Measurements from ENCODE around the gene SPTLC3.

The SPTLC3 gene

DNA sequence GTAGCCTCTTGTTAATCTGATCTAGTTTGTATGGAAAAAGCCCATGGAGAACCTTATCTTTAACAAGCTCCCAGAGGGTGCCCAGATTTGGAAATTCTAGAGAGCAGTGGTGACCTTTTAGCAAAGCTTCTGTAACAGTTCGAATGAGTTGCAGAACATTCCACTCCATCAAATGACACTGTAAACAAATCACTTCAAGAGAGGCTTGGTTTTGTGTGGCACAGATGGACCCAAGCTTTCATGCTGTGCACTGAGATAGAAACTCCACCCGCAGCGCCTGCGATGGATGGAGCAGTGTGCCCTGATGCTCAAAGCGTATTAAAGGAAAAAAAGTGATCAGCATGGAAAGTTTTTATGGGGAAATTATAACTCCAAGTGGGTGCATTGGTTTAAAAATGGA, 157.2 kb downstream of the SPTLC3 start:
- Histone ChIP-seq H3K4me3 (no peak overlapping the region), H3K27ac (no peak overlapping the region), H3K27me3 (no peaks in the 10 kb centered on the region), H4K20me1 (no peaks in the 10 kb centered on the region), H3K4me2 (no peak overlapping the region), H3K4me1 (peaks cover 0 to 6% (median 0%) of the 10 kb centered on the region in 10 experiments; a peak in 2 of 20 replicates), H3K36me3 (no peaks in the 10 kb centered on the region), H3K9me3 (replicated peaks in 1 of 11) (no peaks in the 10 kb centered on the region), H3K9ac (no peak overlapping the region)
- TF ChIP-seq Cebpa-rat (IDR thresholded peaks at IDR 0.05): no peak

DNA sequence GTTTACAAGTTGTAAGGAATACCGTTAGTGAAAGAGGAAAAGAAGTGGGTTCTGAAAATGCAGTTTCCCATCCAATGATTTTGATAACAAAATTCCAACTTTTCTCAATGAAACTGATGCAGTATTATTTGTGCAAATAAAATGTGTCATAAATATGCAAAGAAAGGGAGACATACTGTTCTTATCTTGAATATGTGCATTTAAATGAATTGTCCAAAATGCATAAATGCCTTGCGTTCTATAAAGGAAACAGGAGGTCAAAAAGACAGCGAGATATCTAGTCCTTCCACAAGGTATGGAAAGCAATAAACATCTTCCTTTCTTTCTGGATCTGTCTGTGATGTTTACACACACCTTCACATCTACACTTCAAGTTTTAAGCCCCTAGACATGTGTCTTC, 157.7 kb downstream of the SPTLC3 start:
- Histone ChIP-seq H4K20me1 (no peaks in the 10 kb centered on the region), H3K36me3 (no peaks in the 10 kb centered on the region), H3K4me1 (peaks cover 0 to 6% (median 0%) of the 10 kb centered on the region in 10 experiments; a peak in 2 of 20 replicates), H3K27ac (no peak overlapping the region), H3K4me2 (no peak overlapping the region), H3K9ac (no peak overlapping the region), H3K27me3 (no peaks in the 10 kb centered on the region), H3K9me3 (replicated peaks in 1 of 11) (no peaks in the 10 kb centered on the region), H3K4me3 (no peak overlapping the region)
- TF ChIP-seq Cebpa-rat (IDR thresholded peaks at IDR 0.05): no peak

DNA sequence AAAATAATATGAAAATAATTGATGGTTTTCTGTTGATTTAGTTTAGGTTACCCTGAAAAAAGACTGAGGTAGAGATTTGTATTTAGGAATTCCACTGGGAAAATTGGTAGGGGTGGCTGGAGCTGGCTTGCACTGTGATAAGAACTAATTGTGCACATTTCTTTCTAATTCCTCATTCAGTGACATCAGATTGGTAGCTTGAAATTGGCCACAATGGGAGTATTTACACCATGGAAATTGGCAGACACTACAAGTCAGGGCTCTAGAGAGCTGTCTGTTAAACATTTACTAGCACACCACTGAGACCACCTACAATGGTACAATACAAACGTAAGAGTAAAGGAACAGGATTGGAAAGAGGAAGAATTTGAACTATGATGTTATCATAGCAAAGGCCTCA, 160.3 kb downstream of the SPTLC3 start:
- Histone ChIP-seq H3K27ac (no peak overlapping the region), H3K4me3 (no peak overlapping the region), H3K4me1 (peaks cover 0 to 6% (median 0%) of the 10 kb centered on the region in 10 experiments; a peak in 2 of 20 replicates), H3K4me2 (no peak overlapping the region), H3K9me3 (replicated peaks in 1 of 11) (no peaks in the 10 kb centered on the region), H3K27me3 (no peaks in the 10 kb centered on the region), H4K20me1 (no peaks in the 10 kb centered on the region), H3K36me3 (no peaks in the 10 kb centered on the region), H3K9ac (no peak overlapping the region)
- TF ChIP-seq Cebpa-rat (IDR thresholded peaks at IDR 0.05): no peak

DNA sequence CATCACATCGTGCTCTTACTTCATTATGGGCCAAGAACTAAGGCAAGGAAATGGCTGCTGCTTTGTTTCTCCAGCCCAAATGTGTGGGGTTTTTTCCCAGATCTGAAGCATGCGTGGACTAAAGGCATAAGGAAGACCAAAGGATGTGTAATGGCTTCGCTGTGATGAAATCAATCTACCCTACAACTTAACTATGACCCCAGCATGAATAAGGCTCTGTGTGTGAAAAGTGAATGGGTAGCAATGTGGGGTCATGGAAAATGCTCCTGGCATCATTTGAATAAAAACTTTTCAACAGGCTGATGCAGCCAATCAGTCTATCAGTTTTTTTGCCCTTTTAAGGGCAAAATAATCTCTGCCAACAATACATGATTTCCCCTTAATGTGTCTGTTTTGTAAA, 162.0 kb downstream of the SPTLC3 start:
- Histone ChIP-seq H3K4me1 (no peaks in the 10 kb centered on the region), H4K20me1 (no peaks in the 10 kb centered on the region), H3K9ac (no peak overlapping the region), H3K27ac (no peak overlapping the region), H3K9me3 (replicated peaks in 1 of 11) (no peaks in the 10 kb centered on the region; a peak in 1 of 22 replicates), H3K36me3 (no peaks in the 10 kb centered on the region), H3K27me3 (no peaks in the 10 kb centered on the region), H3K4me3 (no peak overlapping the region), H3K4me2 (no peak overlapping the region)
- no peak for TF ChIP-seq Cebpa-rat (IDR thresholded peaks at IDR 0.05)

DNA sequence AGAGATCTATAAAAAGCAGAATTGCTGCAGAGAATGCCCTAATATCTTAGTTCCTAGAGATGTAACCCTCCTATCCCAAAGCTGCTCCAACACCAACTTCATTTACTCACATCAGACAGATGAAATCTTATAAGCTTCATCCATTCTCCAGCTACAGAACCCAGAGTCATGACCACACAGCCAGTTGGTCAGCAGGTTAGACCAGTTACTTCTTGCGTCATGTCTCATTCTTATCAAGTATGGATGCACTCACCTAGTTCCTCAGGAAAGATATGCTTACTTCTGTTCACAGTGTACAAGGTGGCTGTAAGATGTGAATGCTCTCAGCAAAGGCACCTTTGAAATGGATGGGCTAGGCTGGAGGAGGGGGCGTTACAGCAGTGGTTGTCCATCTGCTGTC, 164.4 kb downstream of the SPTLC3 start:
- Histone ChIP-seq H3K4me3 (no peak overlapping the region), H3K36me3 (no peaks in the 10 kb centered on the region), H3K4me2 (no peak overlapping the region), H4K20me1 (no peaks in the 10 kb centered on the region), H3K27ac (no peak overlapping the region), H3K27me3 (no peaks in the 10 kb centered on the region), H3K4me1 (no peaks in the 10 kb centered on the region), H3K9ac (no peak overlapping the region), H3K9me3 (replicated peaks in 1 of 11) (peaks cover 0 to 5% (median 0%) of the 10 kb centered on the region in 11 experiments; a peak in 2 of 22 replicates)
- TF ChIP-seq Cebpa-rat (IDR thresholded peaks at IDR 0.05): no peak

DNA sequence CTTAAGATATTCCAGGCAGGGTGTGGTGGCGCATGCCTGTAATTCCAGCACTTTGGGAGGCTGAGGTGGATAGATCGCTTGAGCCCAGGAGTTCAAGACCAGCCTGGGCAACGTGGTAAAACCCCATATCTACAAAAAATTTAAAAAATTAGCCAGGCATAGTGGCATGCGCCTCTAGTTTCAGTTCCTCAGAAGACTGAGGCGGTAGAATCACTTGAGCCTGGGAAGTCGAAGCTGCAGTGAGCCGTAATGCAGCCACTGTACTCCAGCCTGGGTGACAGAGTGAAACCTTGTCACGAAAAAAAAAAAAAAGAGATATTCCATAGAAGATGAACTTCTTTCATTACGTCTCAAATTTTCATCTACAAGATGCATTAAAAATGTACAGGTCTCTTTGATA, 165.6 kb downstream of the SPTLC3 start:
- Histone ChIP-seq H3K27ac (no peak overlapping the region), H3K4me3 (no peak overlapping the region), H3K9ac (no peak overlapping the region), H3K36me3 (no peaks in the 10 kb centered on the region), H3K4me1 (no peaks in the 10 kb centered on the region), H4K20me1 (no peaks in the 10 kb centered on the region), H3K4me2 (no peak overlapping the region), H3K27me3 (no peaks in the 10 kb centered on the region), H3K9me3 (replicated peaks in 1 of 11) (peaks cover 0 to 5% (median 0%) of the 10 kb centered on the region in 11 experiments; a peak in 2 of 22 replicates)
- TF ChIP-seq Cebpa-rat (IDR thresholded peaks at IDR 0.05): no peak

DNA sequence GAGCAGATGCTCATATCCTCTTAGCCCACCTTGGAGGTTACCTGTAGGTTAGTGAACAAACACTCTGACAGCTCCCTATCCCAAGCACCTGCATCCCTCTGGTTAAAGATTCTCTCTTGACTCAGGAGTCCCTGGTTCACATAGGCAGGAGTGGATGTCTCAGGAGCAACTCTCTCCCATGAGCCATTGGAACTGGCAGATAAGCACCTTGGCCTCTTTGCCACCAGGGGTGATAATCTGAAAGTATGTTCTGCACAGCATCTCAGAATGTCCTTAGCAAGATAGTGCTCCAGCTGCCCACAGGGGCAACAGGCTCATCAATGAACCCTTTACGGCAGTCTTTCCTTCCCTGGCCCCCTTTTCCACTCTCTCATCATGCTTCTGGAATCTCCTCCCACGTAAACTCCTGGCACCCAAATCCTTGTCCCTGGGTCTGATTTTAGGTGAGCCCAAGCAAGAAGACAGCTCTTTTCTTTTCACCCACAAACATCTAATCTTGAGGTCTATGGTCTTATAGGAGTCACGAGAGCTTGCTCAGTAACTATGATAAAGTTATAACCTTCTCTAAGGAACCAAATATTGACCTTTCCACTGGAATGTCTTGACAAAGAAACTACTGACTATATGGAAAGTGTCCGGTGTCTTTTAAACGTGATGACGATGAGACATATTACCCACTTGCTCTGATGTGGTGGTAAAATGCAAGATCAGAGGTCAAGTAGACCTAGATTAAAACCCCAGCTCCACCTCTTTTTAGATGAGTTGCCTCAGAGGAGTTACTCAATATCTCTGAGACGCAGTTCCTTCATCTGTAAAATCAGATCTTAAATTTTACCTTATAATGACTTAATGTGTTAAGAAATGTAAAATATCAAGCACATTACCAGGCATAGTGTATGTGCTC, 172.5 kb downstream of the SPTLC3 start:
- H3K27ac ChIP-seq: no peak overlapping the region
- H3K27me3 ChIP-seq: no peaks in the 10 kb centered on the region
- H3K9me3 ChIP-seq (replicated peaks in 1 of 11): peaks cover 0 to 10% (median 3%) of the 10 kb centered on the region in 11 experiments; a peak in 12 of 22 replicates
- no peak overlapping the region for H3K4me2 ChIP-seq
- H3K9ac ChIP-seq: no peak overlapping the region
- no peak for TF ChIP-seq Cebpa-rat (IDR thresholded peaks at IDR 0.05)
- no peak overlapping the region for H3K4me3 ChIP-seq
- no peaks in the 10 kb centered on the region for H4K20me1 ChIP-seq
- no peaks in the 10 kb centered on the region for H3K4me1 ChIP-seq
- H3K36me3 ChIP-seq: no peaks in the 10 kb centered on the region

DNA sequence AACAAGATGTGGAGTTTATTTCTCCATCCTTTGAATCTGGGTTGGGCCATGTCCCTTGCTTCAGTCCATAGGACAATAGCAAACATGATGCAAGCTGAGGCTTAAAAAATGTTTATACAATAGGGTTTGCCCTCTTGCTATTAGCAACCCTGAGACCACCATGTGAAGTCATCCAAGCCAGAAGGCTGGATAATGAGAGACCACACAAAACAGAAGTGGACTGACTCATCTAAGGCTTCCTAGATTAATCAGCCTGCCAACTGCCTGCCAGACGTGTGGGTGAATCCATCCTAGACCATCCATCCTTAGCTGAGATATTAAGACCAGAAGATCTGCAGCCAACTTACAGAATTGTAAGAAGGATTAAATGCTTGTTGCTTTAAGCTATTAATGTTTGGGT, 174.2 kb downstream of the SPTLC3 start:
- Histone ChIP-seq H4K20me1 (no peaks in the 10 kb centered on the region), H3K4me3 (no peak overlapping the region), H3K9me3 (replicated peaks in 1 of 11) (peaks cover 0 to 19% (median 12%) of the 10 kb centered on the region in 11 experiments; a peak in 14 of 22 replicates), H3K27me3 (no peaks in the 10 kb centered on the region), H3K27ac (no peak overlapping the region), H3K4me1 (no peaks in the 10 kb centered on the region), H3K9ac (no peak overlapping the region; a peak in 1 of 22 replicates), H3K4me2 (no peak overlapping the region), H3K36me3 (no peaks in the 10 kb centered on the region)
- no peak for TF ChIP-seq Cebpa-rat (IDR thresholded peaks at IDR 0.05)

DNA sequence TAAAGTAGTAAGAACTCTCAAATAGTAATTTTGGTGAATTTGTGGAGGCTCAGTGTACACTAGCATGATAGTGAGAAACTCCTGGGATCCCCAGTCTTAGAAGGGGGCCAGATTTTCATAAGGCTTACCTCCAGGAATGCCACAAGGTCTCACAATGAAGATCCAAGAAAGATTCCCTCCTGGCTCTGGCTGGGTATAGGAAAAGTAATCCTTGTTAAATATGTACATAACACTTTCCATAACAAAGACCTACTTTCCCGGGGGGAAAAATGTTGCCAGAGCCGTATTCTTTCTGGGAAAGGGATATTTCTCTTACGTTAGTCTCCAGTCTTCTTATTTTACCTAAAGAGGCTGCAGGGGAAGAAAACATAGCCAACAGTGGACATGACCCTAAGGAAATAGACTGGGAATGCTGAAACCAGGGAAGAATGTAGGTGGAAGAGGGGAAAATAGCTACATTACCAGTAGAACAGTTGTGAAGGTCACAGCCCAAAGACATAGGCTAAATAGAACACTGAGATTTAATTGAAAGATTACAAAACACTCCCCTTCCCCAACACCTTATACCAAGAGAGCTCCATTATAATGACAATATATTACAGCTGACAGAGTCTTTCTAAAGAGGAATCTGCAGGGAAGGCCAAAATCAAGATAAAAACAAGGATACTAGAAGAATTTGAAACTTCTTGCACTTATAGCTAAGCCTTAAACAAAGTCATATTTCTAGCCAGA, 177.4 kb downstream of the SPTLC3 start:
- H3K4me3 ChIP-seq: no peak overlapping the region
- no peak overlapping the region for H3K4me2 ChIP-seq
- no peak overlapping the region for H3K27ac ChIP-seq
- H3K4me1 ChIP-seq: no peaks in the 10 kb centered on the region
- H3K9ac ChIP-seq: no peak overlapping the region
- no peaks in the 10 kb centered on the region for H3K27me3 ChIP-seq
- peaks cover 0 to 19% (median 12%) of the 10 kb centered on the region in 11 experiments; a peak in 14 of 22 replicates for H3K9me3 ChIP-seq (replicated peaks in 1 of 11)
- H4K20me1 ChIP-seq: no peaks in the 10 kb centered on the region
- TF ChIP-seq Cebpa-rat (IDR thresholded peaks at IDR 0.05): no peak
- no peaks in the 10 kb centered on the region for H3K36me3 ChIP-seq

Data from BLaER1 treated with 17β-estradiol and CSF1 and Interleukin-3, amounts not matched to agents 10 nM and 100 nM (cell line).